Upper lobe of left lung (tissue), 4 donors: Measurements from ENCODE around the gene ARF5.

Experiments
- POLR2AphosphoS5 ChIP-seq, 2 donors: sonication (generic); formaldehyde crosslinking; IDR thresholded peaks; one replicate each; pipeline ENCODE4 v1.5.1; 2017; ENCODE audit warnings: antibody characterized with exemption in 2 of 2
- TF ChIP-seq, protein P1 (sequence below), 6 experiments: fragments of 450-650 bp in 4 of 6; fragments of 200-600 bp in 2 of 6; sonication (generic) in 2 of 6; IDR thresholded peaks; one replicate each; pipeline ENCODE4 v1.5.1; 2016 to 2019; ENCODE audit warnings: antibody characterized with exemption in 6 of 6

DNA sequence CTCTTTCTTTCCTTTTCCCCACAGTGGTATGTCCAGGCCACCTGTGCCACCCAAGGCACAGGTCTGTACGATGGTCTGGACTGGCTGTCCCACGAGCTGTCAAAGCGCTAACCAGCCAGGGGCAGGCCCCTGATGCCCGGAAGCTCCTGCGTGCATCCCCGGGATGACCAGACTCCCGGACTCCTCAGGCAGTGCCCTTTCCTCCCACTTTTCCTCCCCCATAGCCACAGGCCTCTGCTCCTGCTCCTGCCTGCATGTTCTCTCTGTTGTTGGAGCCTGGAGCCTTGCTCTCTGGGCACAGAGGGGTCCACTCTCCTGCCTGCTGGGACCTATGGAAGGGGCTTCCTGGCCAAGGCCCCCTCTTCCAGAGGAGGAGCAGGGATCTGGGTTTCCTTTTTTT lies 3.0 kb downstream of the ARF5 start:
- TF ChIP-seq POLR2AphosphoS5 (IDR thresholded peaks at IDR 0.05), result no peak
- TF ChIP-seq, protein P1, sequence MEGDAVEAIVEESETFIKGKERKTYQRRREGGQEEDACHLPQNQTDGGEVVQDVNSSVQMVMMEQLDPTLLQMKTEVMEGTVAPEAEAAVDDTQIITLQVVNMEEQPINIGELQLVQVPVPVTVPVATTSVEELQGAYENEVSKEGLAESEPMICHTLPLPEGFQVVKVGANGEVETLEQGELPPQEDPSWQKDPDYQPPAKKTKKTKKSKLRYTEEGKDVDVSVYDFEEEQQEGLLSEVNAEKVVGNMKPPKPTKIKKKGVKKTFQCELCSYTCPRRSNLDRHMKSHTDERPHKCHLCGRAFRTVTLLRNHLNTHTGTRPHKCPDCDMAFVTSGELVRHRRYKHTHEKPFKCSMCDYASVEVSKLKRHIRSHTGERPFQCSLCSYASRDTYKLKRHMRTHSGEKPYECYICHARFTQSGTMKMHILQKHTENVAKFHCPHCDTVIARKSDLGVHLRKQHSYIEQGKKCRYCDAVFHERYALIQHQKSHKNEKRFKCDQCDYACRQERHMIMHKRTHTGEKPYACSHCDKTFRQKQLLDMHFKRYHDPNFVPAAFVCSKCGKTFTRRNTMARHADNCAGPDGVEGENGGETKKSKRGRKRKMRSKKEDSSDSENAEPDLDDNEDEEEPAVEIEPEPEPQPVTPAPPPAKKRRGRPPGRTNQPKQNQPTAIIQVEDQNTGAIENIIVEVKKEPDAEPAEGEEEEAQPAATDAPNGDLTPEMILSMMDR (IDR thresholded peaks at IDR 0.05), result no peak
